MM.1S (cell line): Measurements from ENCODE around the gene PTPRD.

Source experiments
- DNase-seq: peaks from one replicate; pipeline ENCODE4 v3.0.0-alpha.2; 2015
- H2AFZ ChIP-seq: fragments of 300-600 bp; sonication (generic); 2 replicates; pipeline ENCODE4 v1.6.0; 2016; ENCODE audit warnings: antibody characterized with exemption, low read length
- H3F3A ChIP-seq: fragments of 300-600 bp; sonication (generic); 2 replicates; pipeline ENCODE4 v1.6.1; 2016; ENCODE audit warnings: mild to moderate bottlenecking, antibody characterized with exemption, low read length, moderate library complexity, mixed read lengths; ENCODE audit not compliant: insufficient read depth
- H3K27ac ChIP-seq: fragments of 300-600 bp; sonication (generic); 2 replicates; pipeline ENCODE4 v1.5.1; 2016; ENCODE audit warnings: mild to moderate bottlenecking, low read length
- H3K27me3 ChIP-seq: fragments of 300-600 bp; sonication (generic); replicated peaks from 2 replicates; pipeline ENCODE4 v1.6.0; 2016; ENCODE audit warnings: low read length; ENCODE audit not compliant: insufficient read depth
- H3K36me3 ChIP-seq: fragments of 300-600 bp; sonication (generic); replicated peaks from 2 replicates; pipeline ENCODE4 v1.6.1; 2016; ENCODE audit warnings: mild to moderate bottlenecking, low read length, mixed read lengths; ENCODE audit not compliant: insufficient read depth
- H3K4me1 ChIP-seq: fragments of 300-600 bp; sonication (generic); 2 replicates; pipeline ENCODE4 v1.6.1; 2016; ENCODE audit warnings: low read length, mixed read lengths
- H3K4me2 ChIP-seq: fragments of 300-600 bp; sonication (generic); 2 replicates; pipeline ENCODE4 v1.6.0; 2016; ENCODE audit warnings: low read depth, low read length
- H3K4me3 ChIP-seq: fragments of 300-600 bp; sonication (generic); 2 replicates; pipeline ENCODE4 v1.5.1; 2016; ENCODE audit warnings: low read length, mixed read lengths
- H3K79me2 ChIP-seq: fragments of 300-600 bp; sonication (generic); 2 replicates; pipeline ENCODE4 v1.6.1; 2016; ENCODE audit warnings: mixed run types, low read length, mixed read lengths
- H3K9ac ChIP-seq: fragments of 300-600 bp; sonication (generic); 2 replicates; pipeline ENCODE4 v1.6.1; 2016; ENCODE audit warnings: low read length, mixed read lengths
- H3K9me2 ChIP-seq: fragments of 300-600 bp; sonication (generic); replicated peaks from 2 replicates; pipeline ENCODE4 v1.6.1; 2016; ENCODE audit warnings: mild to moderate bottlenecking, low read length, mixed read lengths; ENCODE audit not compliant: insufficient read depth
- H3K9me3 ChIP-seq: fragments of 300-600 bp; sonication (generic); replicated peaks from 2 replicates; pipeline ENCODE4 v1.6.1; 2016; ENCODE audit warnings: mild to moderate bottlenecking, low read length, mixed read lengths; ENCODE audit not compliant: insufficient read depth
- H4K20me1 ChIP-seq: fragments of 300-600 bp; sonication (generic); 2 replicates; pipeline ENCODE4 v1.6.1; 2016; ENCODE audit warnings: mild to moderate bottlenecking, low read length, moderate library complexity, mixed read lengths; ENCODE audit not compliant: insufficient read depth
- EZH2 ChIP-seq: fragments of 300-600 bp; sonication (generic); optimal IDR thresholded peaks from 2 replicates; pipeline ENCODE3; 2017; ENCODE audit warnings: low read depth, mild to moderate bottlenecking, antibody characterized with exemption, low read length, mixed read lengths
- EZH2phosphoT487 ChIP-seq: fragments of 300-600 bp; sonication (generic); IDR thresholded peaks from 2 replicates; pipeline ENCODE4 v1.6.1; 2018; ENCODE audit warnings: antibody characterized with exemption, low read length
- TF ChIP-seq, protein P1 (sequence below): fragments of 300-600 bp; sonication (generic); IDR thresholded peaks from 2 replicates; pipeline ENCODE4 v1.5.1; 2016; ENCODE audit warnings: antibody characterized with exemption, low read length, mixed read lengths

PTPRD gene

GRCh38 chr9:8887369-8887768 lies 1725.4 kb downstream of the PTPRD start:
- TF ChIP-seq EZH2phosphoT487 (no peak), EZH2 (no peak)
- TF ChIP-seq, protein P1, sequence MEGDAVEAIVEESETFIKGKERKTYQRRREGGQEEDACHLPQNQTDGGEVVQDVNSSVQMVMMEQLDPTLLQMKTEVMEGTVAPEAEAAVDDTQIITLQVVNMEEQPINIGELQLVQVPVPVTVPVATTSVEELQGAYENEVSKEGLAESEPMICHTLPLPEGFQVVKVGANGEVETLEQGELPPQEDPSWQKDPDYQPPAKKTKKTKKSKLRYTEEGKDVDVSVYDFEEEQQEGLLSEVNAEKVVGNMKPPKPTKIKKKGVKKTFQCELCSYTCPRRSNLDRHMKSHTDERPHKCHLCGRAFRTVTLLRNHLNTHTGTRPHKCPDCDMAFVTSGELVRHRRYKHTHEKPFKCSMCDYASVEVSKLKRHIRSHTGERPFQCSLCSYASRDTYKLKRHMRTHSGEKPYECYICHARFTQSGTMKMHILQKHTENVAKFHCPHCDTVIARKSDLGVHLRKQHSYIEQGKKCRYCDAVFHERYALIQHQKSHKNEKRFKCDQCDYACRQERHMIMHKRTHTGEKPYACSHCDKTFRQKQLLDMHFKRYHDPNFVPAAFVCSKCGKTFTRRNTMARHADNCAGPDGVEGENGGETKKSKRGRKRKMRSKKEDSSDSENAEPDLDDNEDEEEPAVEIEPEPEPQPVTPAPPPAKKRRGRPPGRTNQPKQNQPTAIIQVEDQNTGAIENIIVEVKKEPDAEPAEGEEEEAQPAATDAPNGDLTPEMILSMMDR, result no peak

DNA sequence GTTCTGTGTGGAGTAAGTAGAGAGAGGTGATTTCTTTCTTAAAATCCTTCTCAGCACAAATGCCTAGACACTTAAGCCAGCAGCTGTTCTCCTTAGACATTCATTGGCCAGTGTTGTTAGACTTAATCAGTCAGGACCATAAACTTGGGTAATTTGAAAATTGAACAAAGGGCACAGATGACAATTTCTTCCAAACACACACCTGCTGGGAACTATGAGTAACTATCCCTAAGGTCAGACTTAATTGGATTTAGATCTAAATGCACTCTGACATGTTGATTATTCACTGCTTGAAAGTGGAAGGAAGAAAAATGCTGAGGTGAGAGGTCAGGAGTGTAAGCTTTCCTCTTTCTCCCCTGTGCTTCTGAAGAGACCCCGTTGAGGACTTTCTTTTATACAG lies 1729.5 kb downstream of the PTPRD start:
- TF ChIP-seq EZH2phosphoT487, result no peak
- no peak for TF ChIP-seq EZH2
- TF ChIP-seq, protein P1, result no peak
- DNase-seq, result no peak
- Histone ChIP-seq H3K9ac (no peak overlapping the region), H3K9me2 (no peaks in the 10 kb centered on the region), H4K20me1 (no peaks in the 10 kb centered on the region), H2AFZ (no peak overlapping the region), H3K9me3 (no peaks in the 10 kb centered on the region), H3K27me3 (no peaks in the 10 kb centered on the region), H3K27ac (no peak overlapping the region), H3K4me1 (no peaks in the 10 kb centered on the region), H3K4me3 (no peak overlapping the region), H3K79me2 (no peaks in the 10 kb centered on the region), H3K36me3 (no peaks in the 10 kb centered on the region), H3K4me2 (no peak overlapping the region), H3F3A (no peaks in the 10 kb centered on the region)

More at GRCh38 chr9:8887369-8887768, 1725.4 kb downstream of the PTPRD start:
- no peaks in the 10 kb centered on the region for H3K4me1 ChIP-seq
- H3K27me3 ChIP-seq, result no peaks in the 10 kb centered on the region
- no peaks in the 10 kb centered on the region for H3K9me2 ChIP-seq
- H3K9ac ChIP-seq, result no peak overlapping the region
- no peak overlapping the region for H3K4me3 ChIP-seq
- no peak overlapping the region for H2AFZ ChIP-seq
- no peaks in the 10 kb centered on the region for H3K9me3 ChIP-seq
- no peaks in the 10 kb centered on the region for H3K79me2 ChIP-seq
- no peak overlapping the region for H3K27ac ChIP-seq
- no peak overlapping the region for H3K4me2 ChIP-seq
- no peaks in the 10 kb centered on the region for H3F3A ChIP-seq
- H4K20me1 ChIP-seq, result no peaks in the 10 kb centered on the region
- H3K36me3 ChIP-seq, result no peaks in the 10 kb centered on the region
- no peak for DNase-seq

GRCh38 chr9:8880060-8880459 lies 1732.7 kb downstream of the PTPRD start:
- Histone ChIP-seq H3K4me3 (no peak overlapping the region), H3K27me3 (no peaks in the 10 kb centered on the region), H3K27ac (no peak overlapping the region), H4K20me1 (no peaks in the 10 kb centered on the region), H3K4me2 (no peak overlapping the region), H3K4me1 (no peaks in the 10 kb centered on the region), H3K9me3 (no peaks in the 10 kb centered on the region), H3K9ac (no peak overlapping the region), H3K79me2 (no peaks in the 10 kb centered on the region), H2AFZ (no peak overlapping the region), H3K36me3 (no peaks in the 10 kb centered on the region), H3K9me2 (no peaks in the 10 kb centered on the region), H3F3A (no peaks in the 10 kb centered on the region)
- DNase-seq, result no peak
- TF ChIP-seq, protein P1, result no peak
- no peak for TF ChIP-seq EZH2phosphoT487
- TF ChIP-seq EZH2, result no peak
